Type B pancreatic cell (in vitro differentiated cells): ENCODE results near the gene ALDH1A2. TPM values are rescaled to one million over a fixed set of nuclear protein-coding genes. Genes with fewer than 3 reads are reported as not detected.

Experiments used
- DNase-seq: peaks from one replicate; pipeline ENCODE4 v3.0.0; 2021; ENCODE audit warnings: mixed read lengths; ENCODE audit not compliant: unreplicated experiment; ENCODE audit errors: extremely low spot score
- H3K27ac Mint-ChIP-seq: 2 replicates; pipeline ENCODE4 v1.8.0; 2021; ENCODE audit warnings: mild to moderate bottlenecking, mixed read lengths
- H3K27me3 Mint-ChIP-seq: 2 replicates; pipeline ENCODE4 v1.8.0; 2021; ENCODE audit warnings: mixed read lengths
- H3K36me3 Mint-ChIP-seq: 2 replicates; pipeline ENCODE4 v1.8.0; 2021; ENCODE audit warnings: mixed read lengths
- H3K4me1 Mint-ChIP-seq: one replicate; pipeline ENCODE4 v1.8.0; 2021; ENCODE audit warnings: mixed read lengths; ENCODE audit not compliant: unreplicated experiment
- H3K4me3 Mint-ChIP-seq: 2 replicates; pipeline ENCODE4 v1.8.0; 2021; ENCODE audit warnings: mild to moderate bottlenecking, mixed read lengths
- H3K9me3 Mint-ChIP-seq: 2 replicates; pipeline ENCODE4 v1.8.0; 2021; ENCODE audit warnings: mixed read lengths
- CTCF ChIP-seq: fragments of 200-600 bp; sonication (generic); conservative IDR thresholded peaks from 2 replicates; pipeline ENCODE4 v1.5.0; 2021; ENCODE audit warnings: antibody characterized with exemption, mild to moderate bottlenecking
- total RNA-seq: library from RNA; stranded (reverse); gene quantifications from 2 replicates; pipeline ENCODE4 v1.2.1, GENCODE V29; 2021; ENCODE audit warnings: low replicate concordance

Gene ALDH1A2
- total RNA-seq, 1 donor from 2014 or later: 38.3 TPM

- DNase-seq: no peak
- Mint-ChIP-seq H3K9me3 (no peaks in the 10 kb centered on the region), H3K4me3 (no peak overlapping the region), H3K27ac (no peak overlapping the region), H3K36me3 (no peaks in the 10 kb centered on the region), H3K4me1 (no peaks in the 10 kb centered on the region), H3K27me3 (peaks cover 23% of the 10 kb centered on the region)
- no peak for TF ChIP-seq CTCF
Measured at GRCh38 chr15:57949374-57949943, 116.1 kb downstream of the ALDH1A2 start.

GRCh38 chr15:57948351-57949289 lies 116.9 kb downstream of the ALDH1A2 start:
- DNase-seq: no peak
- Mint-ChIP-seq H3K4me1 (no peaks in the 10 kb centered on the region), H3K9me3 (no peaks in the 10 kb centered on the region), H3K4me3 (no peak overlapping the region), H3K27me3 (peaks cover 23% of the 10 kb centered on the region), H3K36me3 (no peaks in the 10 kb centered on the region), H3K27ac (no peak overlapping the region)
- TF ChIP-seq CTCF: no peak

- Mint-ChIP-seq H3K4me1 (no peaks in the 10 kb centered on the region), H3K27me3 (peaks cover 23% of the 10 kb centered on the region)
Measured at GRCh38 chr15:57947781-57948180, 117.7 kb downstream of the ALDH1A2 start.

GRCh38 chr15:57947282-57947681 lies 118.2 kb downstream of the ALDH1A2 start:
- H3K27me3 Mint-ChIP-seq: peaks cover 23% of the 10 kb centered on the region
- no peaks in the 10 kb centered on the region for H3K9me3 Mint-ChIP-seq
- TF ChIP-seq CTCF: no peak
- no peak for DNase-seq
- no peaks in the 10 kb centered on the region for H3K36me3 Mint-ChIP-seq
- no peak overlapping the region for H3K4me3 Mint-ChIP-seq
- no peak overlapping the region for H3K27ac Mint-ChIP-seq
- no peaks in the 10 kb centered on the region for H3K4me1 Mint-ChIP-seq

More at GRCh38 chr15:57947781-57948180, 117.7 kb downstream of the ALDH1A2 start:
- Mint-ChIP-seq H3K4me3 (no peak overlapping the region), H3K9me3 (no peaks in the 10 kb centered on the region), H3K27ac (no peak overlapping the region), H3K36me3 (no peaks in the 10 kb centered on the region)
- DNase-seq: no peak
- TF ChIP-seq CTCF: no peak

- no peak overlapping the region for H3K4me3 Mint-ChIP-seq
- H3K4me1 Mint-ChIP-seq: no peaks in the 10 kb centered on the region
- no peaks in the 10 kb centered on the region for H3K9me3 Mint-ChIP-seq
- no peak overlapping the region for H3K27ac Mint-ChIP-seq
- H3K36me3 Mint-ChIP-seq: no peaks in the 10 kb centered on the region
- no peak for TF ChIP-seq CTCF
- DNase-seq: no peak
- H3K27me3 Mint-ChIP-seq: peaks cover 24% of the 10 kb centered on the region
Measured at GRCh38 chr15:57946491-57947048, 118.9 kb downstream of the ALDH1A2 start.
